ACC112 (cell line): ENCODE measurements around the gene VSTM2L.

Source experiments
- H2AFZ ChIP-seq: fragments of 200-600 bp; sonication (generic); one replicate; pipeline ENCODE4 v1.6.0; 2017; ENCODE audit warnings: antibody characterized with exemption, low read length; ENCODE audit not compliant: unreplicated experiment
- H3K27ac ChIP-seq: fragments of 200-600 bp; sonication (generic); 2 replicates; pipeline ENCODE4 v1.5.1; 2014; ENCODE audit warnings: low read depth, mild to moderate bottlenecking, antibody characterized with exemption, low read length, moderate library complexity
- H3K27me3 ChIP-seq: fragments of 200-600 bp; sonication (generic); 2 replicates; pipeline ENCODE4 v1.6.1; 2014; ENCODE audit warnings: mild to moderate bottlenecking, antibody characterized with exemption, low read length, moderate library complexity, mixed read lengths; ENCODE audit not compliant: insufficient read depth
- H3K36me3 ChIP-seq: fragments of 200-600 bp; sonication (generic); 2 replicates; pipeline ENCODE4 v1.6.1; 2016; ENCODE audit warnings: mild to moderate bottlenecking, antibody characterized with exemption, low read length, moderate library complexity, mixed read lengths; ENCODE audit not compliant: insufficient read depth
- H3K4me1 ChIP-seq: fragments of 200-600 bp; sonication (generic); one replicate; pipeline ENCODE4 v1.6.1; 2016; ENCODE audit warnings: low read length, mixed read lengths; ENCODE audit not compliant: insufficient read depth, unreplicated experiment, control insufficient read depth
- H3K4me3 ChIP-seq: fragments of 200-600 bp; sonication (generic); 2 replicates; pipeline ENCODE4 v1.5.1; 2014; ENCODE audit warnings: mild to moderate bottlenecking, low read depth, low read length
- H3K79me2 ChIP-seq: fragments of 200-600 bp; sonication (generic); one replicate; pipeline ENCODE4 v1.6.0; 2016; ENCODE audit warnings: low read length; ENCODE audit not compliant: control insufficient read depth, unreplicated experiment, insufficient read depth

Gene VSTM2L

GRCh38 chr20:37913567-37914366, 10.8 kb downstream of the VSTM2L start:
- no peak overlapping the region for H3K4me3 ChIP-seq
- no peaks in the 10 kb centered on the region for H3K36me3 ChIP-seq
- no peaks in the 10 kb centered on the region for H3K79me2 ChIP-seq
- no peak overlapping the region for H3K27ac ChIP-seq
- no peaks in the 10 kb centered on the region for H3K4me1 ChIP-seq
- peaks cover 56% of the 10 kb centered on the region for H3K27me3 ChIP-seq
- H2AFZ ChIP-seq = no peak overlapping the region

DNA sequence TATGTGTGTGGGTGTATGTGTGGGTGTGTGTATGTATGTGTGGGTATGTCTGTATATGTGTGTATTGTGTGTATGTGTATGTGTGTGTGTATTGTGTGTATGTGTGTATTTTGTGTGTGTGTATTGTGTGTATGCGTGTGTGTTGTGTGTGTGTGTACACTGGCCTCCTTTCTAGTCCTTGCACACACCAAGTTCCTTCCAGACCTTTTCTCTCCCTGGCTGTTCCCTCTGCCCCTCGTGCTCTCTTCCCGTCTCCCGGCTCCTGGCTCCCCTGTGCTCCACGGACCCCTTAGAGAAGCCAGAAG, 11.4 kb downstream of the VSTM2L start:
- no peak overlapping the region for H3K4me3 ChIP-seq
- no peaks in the 10 kb centered on the region for H3K79me2 ChIP-seq
- no peak overlapping the region for H2AFZ ChIP-seq

DNA sequence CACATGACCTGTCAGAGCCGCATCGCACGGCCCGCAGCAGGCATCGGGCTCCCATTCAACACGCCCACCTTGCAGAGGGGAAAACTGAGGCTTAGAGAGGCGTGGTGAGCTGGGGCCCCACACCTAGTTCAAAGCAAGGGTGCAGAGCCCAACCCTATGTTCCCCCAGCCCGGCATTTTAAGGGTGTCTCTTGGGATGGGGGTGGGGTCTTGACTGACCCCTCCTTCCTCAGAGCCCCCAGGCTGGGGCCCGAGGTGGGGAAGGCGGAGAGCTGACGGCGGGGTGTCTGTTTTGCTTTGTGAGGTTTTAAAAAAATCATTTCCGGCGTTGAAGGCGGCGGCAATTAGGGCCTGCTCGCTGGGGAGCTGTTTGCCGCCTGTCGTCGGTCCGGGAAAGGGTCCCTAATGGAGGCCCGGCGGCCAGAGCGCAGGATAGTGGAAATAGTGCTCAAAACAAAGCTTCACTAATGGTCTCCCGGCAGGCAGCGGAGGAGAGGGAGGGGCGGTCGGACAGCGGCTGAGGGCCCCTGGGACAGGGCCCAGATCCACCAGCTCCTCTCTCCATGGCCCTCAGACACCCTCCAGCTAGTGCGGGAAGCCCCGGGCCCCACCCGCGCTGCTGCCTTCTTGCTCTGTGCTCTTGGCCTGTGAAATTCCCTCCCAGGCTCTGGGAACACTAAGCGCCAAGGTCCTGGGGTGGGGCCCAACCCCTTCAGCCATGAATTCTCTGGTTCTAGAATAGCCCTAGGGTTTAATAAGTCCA, 11.9 kb downstream of the VSTM2L start:
- H3K27ac ChIP-seq = no peak overlapping the region
- H3K27me3 ChIP-seq = peaks cover 64% of the 10 kb centered on the region
- H3K4me1 ChIP-seq = no peaks in the 10 kb centered on the region
- no peaks in the 10 kb centered on the region for H3K36me3 ChIP-seq
- no peaks in the 10 kb centered on the region for H3K79me2 ChIP-seq
- no peak overlapping the region for H2AFZ ChIP-seq
- H3K4me3 ChIP-seq = no peak overlapping the region

More for the DNA sequence above, 11.4 kb downstream of the VSTM2L start:
- Histone ChIP-seq H3K27ac (no peak overlapping the region), H3K36me3 (no peaks in the 10 kb centered on the region), H3K27me3 (peaks cover 61% of the 10 kb centered on the region), H3K4me1 (no peaks in the 10 kb centered on the region)

DNA sequence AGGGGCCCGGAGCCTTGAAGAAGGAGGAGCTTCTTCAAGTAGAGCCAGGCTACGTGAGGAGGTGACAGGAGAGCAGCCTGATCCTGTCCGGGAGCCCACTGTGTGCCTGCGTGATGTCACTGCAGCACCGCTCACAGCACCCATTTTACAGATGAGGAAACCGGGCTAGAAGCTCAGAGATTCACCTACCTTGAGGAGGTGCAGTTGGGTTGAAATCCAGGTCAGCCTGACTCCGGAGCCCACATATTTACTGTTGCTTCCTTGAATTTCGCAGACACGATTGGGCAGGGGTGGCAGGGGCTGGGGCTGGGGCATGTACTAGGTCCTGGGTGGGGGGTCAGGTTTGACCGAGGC, 12.5 kb downstream of the VSTM2L start:
- Histone ChIP-seq H3K79me2 (no peaks in the 10 kb centered on the region), H3K27me3 (peaks cover 68% of the 10 kb centered on the region), H2AFZ (no peak overlapping the region), H3K27ac (no peak overlapping the region), H3K4me3 (no peak overlapping the region), H3K4me1 (no peaks in the 10 kb centered on the region), H3K36me3 (no peaks in the 10 kb centered on the region)

DNA sequence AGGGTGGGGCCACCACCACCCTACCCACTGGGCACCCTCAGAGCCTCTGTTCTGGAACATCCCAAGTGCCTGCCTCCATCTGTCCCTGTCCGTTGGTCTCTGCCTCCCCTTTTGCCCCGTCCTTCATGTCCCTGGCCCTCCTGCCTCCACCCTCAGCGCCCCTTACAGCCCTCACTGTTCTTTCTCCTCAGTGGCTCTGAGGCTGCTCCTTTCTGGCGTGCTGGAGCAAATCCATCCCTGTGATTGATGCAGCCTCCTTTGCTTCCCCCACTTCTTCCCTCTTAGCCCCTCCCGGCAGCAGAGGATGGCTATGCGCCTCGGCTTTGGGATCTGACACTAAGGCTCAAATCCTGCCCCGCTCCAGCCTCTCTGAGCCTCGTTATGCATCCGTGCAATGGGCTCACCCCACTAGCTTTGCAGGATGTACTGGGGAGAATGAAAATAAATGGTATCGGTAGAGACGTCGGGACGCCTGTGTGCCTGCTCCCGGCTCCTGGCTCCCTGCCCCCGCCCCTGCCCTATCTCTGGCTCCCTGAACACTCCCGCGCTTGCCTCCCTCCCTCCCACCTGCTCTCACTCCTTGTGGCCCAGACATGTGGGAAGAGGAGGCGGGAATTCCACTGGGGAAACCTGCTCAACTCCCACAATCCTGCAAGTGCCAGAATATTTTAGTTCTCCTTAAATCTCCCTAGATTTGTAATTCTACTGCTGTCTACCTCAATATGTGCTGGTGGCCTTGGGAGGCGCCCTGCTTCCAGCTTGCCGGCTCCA, 13.1 kb downstream of the VSTM2L start:
- Histone ChIP-seq H2AFZ (no peak overlapping the region), H3K79me2 (no peaks in the 10 kb centered on the region), H3K4me3 (no peak overlapping the region), H3K4me1 (no peaks in the 10 kb centered on the region), H3K27me3 (peaks cover 68% of the 10 kb centered on the region), H3K27ac (no peak overlapping the region), H3K36me3 (no peaks in the 10 kb centered on the region)

DNA sequence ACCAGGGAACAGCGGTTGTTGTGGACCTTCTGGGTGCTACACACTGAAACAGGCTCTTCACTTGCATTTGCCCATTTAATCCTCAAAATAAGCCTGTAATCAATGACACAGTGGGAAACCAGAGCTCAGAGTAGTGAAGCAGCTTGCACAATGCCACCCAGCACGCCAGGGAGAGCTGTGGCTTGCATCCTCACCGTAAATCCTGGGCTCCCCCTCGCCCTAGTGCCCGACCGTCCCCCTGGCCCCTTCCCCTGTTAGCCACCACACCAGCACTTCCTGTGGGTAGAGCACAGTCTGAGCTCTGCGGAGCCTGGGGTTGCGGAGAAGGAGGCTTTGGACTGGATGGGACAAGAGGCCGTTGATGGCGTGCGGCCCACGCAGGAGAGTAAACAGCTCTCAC, 14.5 kb downstream of the VSTM2L start:
- peaks cover 63% of the 10 kb centered on the region for H3K27me3 ChIP-seq
- H3K27ac ChIP-seq = no peak overlapping the region
- no peak overlapping the region for H2AFZ ChIP-seq
- no peak overlapping the region for H3K4me3 ChIP-seq
- H3K36me3 ChIP-seq = no peaks in the 10 kb centered on the region
- H3K79me2 ChIP-seq = no peaks in the 10 kb centered on the region
- no peaks in the 10 kb centered on the region for H3K4me1 ChIP-seq

DNA sequence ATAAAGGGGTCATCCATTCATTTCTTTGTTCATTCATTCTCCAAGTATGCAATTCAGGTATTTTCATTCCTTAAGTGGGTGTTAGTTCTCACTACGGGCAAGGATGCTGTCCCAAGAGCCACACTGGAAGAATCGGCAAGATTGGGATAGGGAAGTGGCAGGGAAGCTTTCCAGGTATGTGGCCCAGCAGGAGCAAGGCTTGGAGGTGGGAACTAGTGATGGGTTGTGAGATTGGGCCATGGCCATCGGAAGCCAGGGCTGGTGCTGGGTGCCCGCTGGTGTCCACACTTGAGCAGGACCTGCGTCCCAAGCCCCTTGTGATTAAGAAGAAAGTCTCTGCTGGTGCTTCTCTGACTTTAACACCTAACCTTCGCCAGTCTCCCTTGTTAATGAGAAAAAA, 15.1 kb downstream of the VSTM2L start:
- no peaks in the 10 kb centered on the region for H3K36me3 ChIP-seq
- H2AFZ ChIP-seq = no peak overlapping the region
- H3K4me3 ChIP-seq = no peak overlapping the region
- no peaks in the 10 kb centered on the region for H3K4me1 ChIP-seq
- peaks cover 58% of the 10 kb centered on the region for H3K27me3 ChIP-seq
- H3K27ac ChIP-seq = no peak overlapping the region
- H3K79me2 ChIP-seq = no peaks in the 10 kb centered on the region

- Histone ChIP-seq H3K4me3 (no peak overlapping the region), H2AFZ (no peak overlapping the region), H3K4me1 (no peaks in the 10 kb centered on the region), H3K27me3 (peaks cover 46% of the 10 kb centered on the region), H3K79me2 (no peaks in the 10 kb centered on the region), H3K36me3 (no peaks in the 10 kb centered on the region), H3K27ac (no peak overlapping the region)
Observed at GRCh38 chr20:37919389-37920040, 16.6 kb downstream of the VSTM2L start.

DNA sequence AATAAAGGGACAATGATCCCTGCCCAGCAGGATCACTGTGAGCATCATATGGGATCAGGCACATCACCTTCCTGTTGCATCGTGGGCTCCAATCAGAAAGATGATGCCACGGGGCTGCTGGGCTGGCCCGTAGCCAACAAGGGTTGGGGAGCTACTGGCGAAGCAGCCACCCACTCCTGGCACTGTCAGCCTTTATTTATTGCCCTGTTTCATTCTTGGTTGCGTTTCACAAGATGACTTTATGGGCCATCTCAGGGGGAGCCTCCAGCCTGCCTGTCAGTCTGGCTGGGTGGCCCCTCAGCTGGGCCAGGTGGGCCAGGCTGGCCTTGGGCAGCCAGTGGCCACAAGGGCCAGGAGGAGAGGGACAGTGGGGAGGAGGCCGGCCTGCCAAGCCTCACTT, 17.3 kb downstream of the VSTM2L start:
- Histone ChIP-seq H3K36me3 (no peaks in the 10 kb centered on the region), H3K4me3 (no peak overlapping the region), H3K4me1 (no peaks in the 10 kb centered on the region), H2AFZ (no peak overlapping the region), H3K27ac (no peak overlapping the region), H3K79me2 (no peaks in the 10 kb centered on the region), H3K27me3 (peaks cover 39% of the 10 kb centered on the region)

GRCh38 chr20:37920679-37921322, 17.9 kb downstream of the VSTM2L start:
- Histone ChIP-seq H3K4me1 (no peaks in the 10 kb centered on the region), H3K36me3 (no peaks in the 10 kb centered on the region), H3K27me3 (peaks cover 35% of the 10 kb centered on the region), H3K79me2 (no peaks in the 10 kb centered on the region), H3K27ac (no peak overlapping the region), H2AFZ (no peak overlapping the region), H3K4me3 (no peak overlapping the region)
